ENCODE measurements around the gene MEGF10.

The MEGF10 gene

GRCh38 chr5:127447827-127448226 lies 157.2 kb downstream of the MEGF10 start:
- DNase-seq, result no peak

- DNase-seq, result no peak
Observed at GRCh38 chr5:127450046-127450445, 159.4 kb downstream of the MEGF10 start.

- DNase-seq, result no peak
Observed at GRCh38 chr5:127451096-127451495, 160.5 kb downstream of the MEGF10 start.

- DNase-seq, result no peak
Observed at GRCh38 chr5:127452626-127453025, 162.0 kb downstream of the MEGF10 start.

GRCh38 chr5:127471211-127471610 lies 180.6 kb downstream of the MEGF10 start:
- no peak for DNase-seq

- DNase-seq, result no peak
Observed at GRCh38 chr5:127472700-127473099, 182.1 kb downstream of the MEGF10 start.

- no peak for DNase-seq
Observed at GRCh38 chr5:127486471-127486870, 195.9 kb downstream of the MEGF10 start.

GRCh38 chr5:127492854-127493738 lies 202.5 kb downstream of the MEGF10 start:
- DNase-seq, result no peak

- no peak for DNase-seq
Observed at GRCh38 chr5:127498548-127498947, 208.0 kb downstream of the MEGF10 start.

GRCh38 chr5:127505905-127506304 lies 215.3 kb downstream of the MEGF10 start:
- DNase-seq, result no peak

GRCh38 chr5:127506616-127507015 lies 216.0 kb downstream of the MEGF10 start:
- no peak for DNase-seq

GRCh38 chr5:127508644-127509373 lies 218.2 kb downstream of the MEGF10 start:
- no peak for DNase-seq
